ENCODE results near the gene TMEM143.

The TMEM143 gene

GRCh38 chr19:48350856-48351255 is 12.9 kb downstream of the TMEM143 start:
- no peaks in the 10 kb centered on the region for H3K27me3 ChIP-seq (ENCODE audit: control insufficient read depth, insufficient read depth, low read length)
- H3K36me3 ChIP-seq (ENCODE audit: control insufficient read depth, low read depth, low read length) = no peaks in the 10 kb centered on the region
- H3K4me3 ChIP-seq (ENCODE audit: low read length) = no peak overlapping the region
- no peaks in the 10 kb centered on the region for H3K9me3 ChIP-seq (ENCODE audit: control insufficient read depth, low read depth, low read length)
- H3K4me1 ChIP-seq (ENCODE audit: control insufficient read depth, low read depth, low read length) = no peaks in the 10 kb centered on the region
- no peak overlapping the region for H3K27ac ChIP-seq (ENCODE audit: low read length)
- no peak overlapping the region for H3K9ac ChIP-seq (ENCODE audit: low read length)

GRCh38 chr19:48348737-48349136 is 15.0 kb downstream of the TMEM143 start:
- no peaks in the 10 kb centered on the region for H3K9me3 ChIP-seq (ENCODE audit: control insufficient read depth, low read depth, low read length)
- H3K36me3 ChIP-seq (ENCODE audit: control insufficient read depth, low read depth, low read length) = no peaks in the 10 kb centered on the region
- H3K4me3 ChIP-seq (ENCODE audit: low read length) = no peak overlapping the region
- H3K27me3 ChIP-seq (ENCODE audit: control insufficient read depth, insufficient read depth, low read length) = no peaks in the 10 kb centered on the region
- no peaks in the 10 kb centered on the region for H3K4me1 ChIP-seq (ENCODE audit: control insufficient read depth, low read depth, low read length)
- no peak overlapping the region for H3K27ac ChIP-seq (ENCODE audit: low read length)
- H3K9ac ChIP-seq (ENCODE audit: low read length) = no peak overlapping the region

GRCh38 chr19:48348045-48348444 is 15.7 kb downstream of the TMEM143 start:
- H3K27ac ChIP-seq (ENCODE audit: low read length) = no peak overlapping the region
- H3K9me3 ChIP-seq (ENCODE audit: control insufficient read depth, low read depth, low read length) = no peaks in the 10 kb centered on the region
- H3K4me1 ChIP-seq (ENCODE audit: control insufficient read depth, low read depth, low read length) = no peaks in the 10 kb centered on the region

GRCh38 chr19:48346191-48346590 is 17.5 kb downstream of the TMEM143 start:
- Histone ChIP-seq H3K36me3 (ENCODE audit: control insufficient read depth, low read depth, low read length) (no peaks in the 10 kb centered on the region), H3K27me3 (ENCODE audit: control insufficient read depth, insufficient read depth, low read length) (no peaks in the 10 kb centered on the region), H3K9me3 (ENCODE audit: control insufficient read depth, low read depth, low read length) (no peaks in the 10 kb centered on the region), H3K4me3 (ENCODE audit: low read length) (no peak overlapping the region), H3K9ac (ENCODE audit: low read length) (no peak overlapping the region), H3K4me1 (ENCODE audit: control insufficient read depth, low read depth, low read length) (no peaks in the 10 kb centered on the region), H3K27ac (ENCODE audit: low read length) (no peak overlapping the region)

More at GRCh38 chr19:48348045-48348444, 15.7 kb downstream of the TMEM143 start:
- H3K9ac ChIP-seq (ENCODE audit: low read length) = no peak overlapping the region
- no peaks in the 10 kb centered on the region for H3K27me3 ChIP-seq (ENCODE audit: control insufficient read depth, insufficient read depth, low read length)
- H3K4me3 ChIP-seq (ENCODE audit: low read length) = no peak overlapping the region
- H3K36me3 ChIP-seq (ENCODE audit: control insufficient read depth, low read depth, low read length) = no peaks in the 10 kb centered on the region

GRCh38 chr19:48344892-48345291 is 18.8 kb downstream of the TMEM143 start:
- H3K27me3 ChIP-seq (ENCODE audit: control insufficient read depth, insufficient read depth, low read length) = no peaks in the 10 kb centered on the region
- no peaks in the 10 kb centered on the region for H3K9me3 ChIP-seq (ENCODE audit: control insufficient read depth, low read depth, low read length)
- H3K27ac ChIP-seq (ENCODE audit: low read length) = no peak overlapping the region
- no peaks in the 10 kb centered on the region for H3K4me1 ChIP-seq (ENCODE audit: control insufficient read depth, low read depth, low read length)
- no peak overlapping the region for H3K9ac ChIP-seq (ENCODE audit: low read length)
- no peak overlapping the region for H3K4me3 ChIP-seq (ENCODE audit: low read length)
- no peaks in the 10 kb centered on the region for H3K36me3 ChIP-seq (ENCODE audit: control insufficient read depth, low read depth, low read length)

- H3K4me1 ChIP-seq (ENCODE audit: control insufficient read depth, low read depth, low read length) = no peaks in the 10 kb centered on the region
- no peak overlapping the region for H3K9ac ChIP-seq (ENCODE audit: low read length)
- H3K4me3 ChIP-seq (ENCODE audit: low read length) = no peak overlapping the region
- H3K27me3 ChIP-seq (ENCODE audit: control insufficient read depth, insufficient read depth, low read length) = no peaks in the 10 kb centered on the region
- no peaks in the 10 kb centered on the region for H3K9me3 ChIP-seq (ENCODE audit: control insufficient read depth, low read depth, low read length)
- no peaks in the 10 kb centered on the region for H3K36me3 ChIP-seq (ENCODE audit: control insufficient read depth, low read depth, low read length)
- H3K27ac ChIP-seq (ENCODE audit: low read length) = no peak overlapping the region
These were observed 20.7 kb downstream of the TMEM143 start for GRCh38 chr19:48342841-48343540.

GRCh38 chr19:48342414-48342738 is 21.4 kb downstream of the TMEM143 start:
- Histone ChIP-seq H3K4me1 (ENCODE audit: control insufficient read depth, low read depth, low read length) (no peaks in the 10 kb centered on the region), H3K9ac (ENCODE audit: low read length) (no peak overlapping the region), H3K27me3 (ENCODE audit: control insufficient read depth, insufficient read depth, low read length) (no peaks in the 10 kb centered on the region), H3K9me3 (ENCODE audit: control insufficient read depth, low read depth, low read length) (no peaks in the 10 kb centered on the region), H3K4me3 (ENCODE audit: low read length) (no peak overlapping the region), H3K36me3 (ENCODE audit: control insufficient read depth, low read depth, low read length) (no peaks in the 10 kb centered on the region), H3K27ac (ENCODE audit: low read length) (no peak overlapping the region)

- H3K36me3 ChIP-seq (ENCODE audit: control insufficient read depth, low read depth, low read length) = no peaks in the 10 kb centered on the region
- no peak overlapping the region for H3K9ac ChIP-seq (ENCODE audit: low read length)
- no peak overlapping the region for H3K4me3 ChIP-seq (ENCODE audit: low read length)
- H3K27ac ChIP-seq (ENCODE audit: low read length) = no peak overlapping the region
- H3K9me3 ChIP-seq (ENCODE audit: control insufficient read depth, low read depth, low read length) = no peaks in the 10 kb centered on the region
- H3K27me3 ChIP-seq (ENCODE audit: control insufficient read depth, insufficient read depth, low read length) = no peaks in the 10 kb centered on the region
- no peaks in the 10 kb centered on the region for H3K4me1 ChIP-seq (ENCODE audit: control insufficient read depth, low read depth, low read length)
These were observed 22.0 kb downstream of the TMEM143 start for GRCh38 chr19:48341515-48342413.

- no peaks in the 10 kb centered on the region for H3K27me3 ChIP-seq (ENCODE audit: control insufficient read depth, insufficient read depth, low read length)
- H3K9ac ChIP-seq (ENCODE audit: low read length) = no peak overlapping the region
- H3K36me3 ChIP-seq (ENCODE audit: control insufficient read depth, low read depth, low read length) = no peaks in the 10 kb centered on the region
- no peak overlapping the region for H3K27ac ChIP-seq (ENCODE audit: low read length)
- H3K4me3 ChIP-seq (ENCODE audit: low read length) = no peak overlapping the region
- H3K4me1 ChIP-seq (ENCODE audit: control insufficient read depth, low read depth, low read length) = no peaks in the 10 kb centered on the region
- H3K9me3 ChIP-seq (ENCODE audit: control insufficient read depth, low read depth, low read length) = no peaks in the 10 kb centered on the region
These were observed 22.7 kb downstream of the TMEM143 start for GRCh38 chr19:48340995-48341394.

GRCh38 chr19:48338802-48339503 is 24.8 kb downstream of the TMEM143 start:
- no peaks in the 10 kb centered on the region for H3K27me3 ChIP-seq (ENCODE audit: control insufficient read depth, insufficient read depth, low read length)
- no peak overlapping the region for H3K9ac ChIP-seq (ENCODE audit: low read length)
- H3K4me1 ChIP-seq (ENCODE audit: control insufficient read depth, low read depth, low read length) = no peaks in the 10 kb centered on the region
- H3K27ac ChIP-seq (ENCODE audit: low read length) = no peak overlapping the region
- no peak overlapping the region for H3K4me3 ChIP-seq (ENCODE audit: low read length)
- no peaks in the 10 kb centered on the region for H3K36me3 ChIP-seq (ENCODE audit: control insufficient read depth, low read depth, low read length)
- no peaks in the 10 kb centered on the region for H3K9me3 ChIP-seq (ENCODE audit: control insufficient read depth, low read depth, low read length)

- Histone ChIP-seq H3K4me3 (ENCODE audit: low read length) (no peak overlapping the region), H3K27ac (ENCODE audit: low read length) (no peak overlapping the region)
These were observed 25.4 kb downstream of the TMEM143 start for GRCh38 chr19:48338253-48338755.

More at GRCh38 chr19:48338253-48338755, 25.4 kb downstream of the TMEM143 start:
- Histone ChIP-seq H3K9ac (ENCODE audit: low read length) (no peak overlapping the region), H3K36me3 (ENCODE audit: control insufficient read depth, low read depth, low read length) (no peaks in the 10 kb centered on the region), H3K9me3 (ENCODE audit: control insufficient read depth, low read depth, low read length) (no peaks in the 10 kb centered on the region), H3K4me1 (ENCODE audit: control insufficient read depth, low read depth, low read length) (peaks cover 4% of the 10 kb centered on the region), H3K27me3 (ENCODE audit: control insufficient read depth, insufficient read depth, low read length) (no peaks in the 10 kb centered on the region)
